ACHN (cell line): Measurements from ENCODE around the gene DMD.
"Not testable (repeated sequence)": the region's sequence is repeated elsewhere in the genome, so short reads cannot be mapped to it uniquely, and the experiment has no call there.

Experiments
- DNase-seq: peaks from one replicate; pipeline ENCODE4 v3.0.0-alpha.2; 2015
- in situ Hi-C: cut with HindIII; loops from 2 replicates; pipeline ENCODE4 v1.10.0; 2017; ENCODE audit warnings: low sequenced_read_pairs, low pct_ligation_motif_present, low pct_unique_long_range_greater_than_20kb

Gene DMD

GRCh38 chrX:31588355-31588754 is 1623.0 kb downstream of the DMD start:
- in situ Hi-C loops, result no loop called here
- no peak for DNase-seq

- DNase-seq, in situ Hi-C loops: not testable (repeated sequence)
Observed at GRCh38 chrX:31583892-31584291, 1627.5 kb downstream of the DMD start.

- in situ Hi-C loops, result no loop called here
- peak; percentile 28 for DNase-seq
Observed at GRCh38 chrX:31580726-31581125, 1630.6 kb downstream of the DMD start.

- in situ Hi-C loops, result no loop called here
- no peak for DNase-seq
Observed at GRCh38 chrX:31580227-31580626, 1631.1 kb downstream of the DMD start.

GRCh38 chrX:31572360-31572759 is 1639.0 kb downstream of the DMD start:
- in situ Hi-C loops, result no loop called here

GRCh38 chrX:31570658-31571057 is 1640.7 kb downstream of the DMD start:
- no peak for DNase-seq
- in situ Hi-C loops, result no loop called here

More at GRCh38 chrX:31572360-31572759, 1639.0 kb downstream of the DMD start:
- DNase-seq, result no peak

GRCh38 chrX:31563792-31564191 is 1647.6 kb downstream of the DMD start:
- in situ Hi-C loops, result no loop called here

GRCh38 chrX:31555506-31555905 is 1655.8 kb downstream of the DMD start:
- no peak for DNase-seq

More at GRCh38 chrX:31563792-31564191, 1647.6 kb downstream of the DMD start:
- DNase-seq, result no peak

GRCh38 chrX:31551913-31552312 is 1659.4 kb downstream of the DMD start:
- no peak for DNase-seq
- in situ Hi-C loops, result no loop called here

More at GRCh38 chrX:31555506-31555905, 1655.8 kb downstream of the DMD start:
- in situ Hi-C loops, result no loop called here

GRCh38 chrX:31550158-31550557 is 1661.2 kb downstream of the DMD start:
- in situ Hi-C loops, result no loop called here
- no peak for DNase-seq

- in situ Hi-C loops, result no loop called here
- DNase-seq, result no peak
Observed at GRCh38 chrX:31547816-31548215, 1663.5 kb downstream of the DMD start.

- in situ Hi-C loops, result no loop called here
- DNase-seq, result no peak
Observed at GRCh38 chrX:31547416-31547815, 1663.9 kb downstream of the DMD start.

- in situ Hi-C loops, result no loop called here
- DNase-seq, result peak; percentile 0
Observed at GRCh38 chrX:31546126-31546525, 1665.2 kb downstream of the DMD start.

- no peak for DNase-seq
- in situ Hi-C loops, result no loop called here
Observed at GRCh38 chrX:31545726-31546125, 1665.6 kb downstream of the DMD start.

- in situ Hi-C loops, result no loop called here
- DNase-seq, result no peak
Observed at GRCh38 chrX:31545191-31545590, 1666.2 kb downstream of the DMD start.

- in situ Hi-C loops, result no loop called here
- DNase-seq, result no peak
Observed at GRCh38 chrX:31543634-31544033, 1667.7 kb downstream of the DMD start.

- DNase-seq, result no peak
- in situ Hi-C loops, result no loop called here
Observed at GRCh38 chrX:31542566-31542965, 1668.8 kb downstream of the DMD start.

GRCh38 chrX:31540313-31540712 is 1671.0 kb downstream of the DMD start:
- in situ Hi-C loops, result no loop called here
- DNase-seq, result no peak

- in situ Hi-C loops, result no loop called here
- DNase-seq, result no peak
Observed at GRCh38 chrX:31527455-31528126, 1683.8 kb downstream of the DMD start.

- no peak for DNase-seq
- in situ Hi-C loops, result no loop called here
Observed at GRCh38 chrX:31523884-31524536, 1687.3 kb downstream of the DMD start.
